Right lung (tissue), 10 donors: ENCODE data around the gene ENOX2. TPM values are rescaled to one million over a fixed set of nuclear protein-coding genes. Genes with fewer than 3 reads are reported as not detected.
"Not testable (repeated sequence)": the region's sequence is repeated elsewhere in the genome, so short reads cannot be mapped to it uniquely, and the experiment has no call there.

Experiments used
- DNase-seq, 2 donors: peaks; one replicate each; pipeline ENCODE4 v3.0.0-alpha.2; 2013
- long read RNA-seq, 8 donors: transcript quantifications; one replicate each; lab custom pipeline, GENCODE V29; 2026
- polyA plus RNA-seq, 5 donors: library from polyadenylated mRNA; unstranded; fragments of 120-200 nt; gene quantifications; one replicate each; pipeline versions ENCODE4 v1.2.1 to v1.2.3, GENCODE V29; 2013; ENCODE audit warnings: inconsistent platforms in 1 of 5, low replicate concordance in 1 of 5; ENCODE audit not compliant: insufficient read length in 5 of 5, insufficient read depth in 1 of 5

The ENOX2 gene
- polyA plus RNA-seq, result 10 to 100 TPM in 1 of 5 donors, 1 to 10 TPM in 4; 1.6 to 10.7 (median 8.8) TPM
- long read RNA-seq, donor 1, result 0 reads
- long read RNA-seq, donor 2, full-length matches to known transcripts, result 1 of 1 reads
- long read RNA-seq, donor 2, partial matches to known transcripts, result 0 of 1 reads
- long read RNA-seq, donor 2, other reads (novel, unspliced or antisense), result 0 of 1 reads
- long read RNA-seq, donor 3, partial matches to known transcripts, result 0 of 1 reads
- long read RNA-seq, donor 3, other reads (novel, unspliced or antisense), result 0 of 1 reads
- long read RNA-seq, donor 4, partial matches to known transcripts, result 0 of 1 reads
- long read RNA-seq, donor 4, other reads (novel, unspliced or antisense), result 0 of 1 reads
- long read RNA-seq, donor 5, result 0 reads
- long read RNA-seq, donor 6, result 0 reads
- long read RNA-seq, donor 7, result 0 reads
- long read RNA-seq, donor 8, result 0 reads

- DNase-seq, result peak; percentile 90 to 91
Measured at GRCh38 chrX:130902783-130903613, at the start of gene ENOX2. ENOX2 (minus strand) TSS chrX:130903209; CDS start chrX:130703216, 199,993 bp downstream.

DNA sequence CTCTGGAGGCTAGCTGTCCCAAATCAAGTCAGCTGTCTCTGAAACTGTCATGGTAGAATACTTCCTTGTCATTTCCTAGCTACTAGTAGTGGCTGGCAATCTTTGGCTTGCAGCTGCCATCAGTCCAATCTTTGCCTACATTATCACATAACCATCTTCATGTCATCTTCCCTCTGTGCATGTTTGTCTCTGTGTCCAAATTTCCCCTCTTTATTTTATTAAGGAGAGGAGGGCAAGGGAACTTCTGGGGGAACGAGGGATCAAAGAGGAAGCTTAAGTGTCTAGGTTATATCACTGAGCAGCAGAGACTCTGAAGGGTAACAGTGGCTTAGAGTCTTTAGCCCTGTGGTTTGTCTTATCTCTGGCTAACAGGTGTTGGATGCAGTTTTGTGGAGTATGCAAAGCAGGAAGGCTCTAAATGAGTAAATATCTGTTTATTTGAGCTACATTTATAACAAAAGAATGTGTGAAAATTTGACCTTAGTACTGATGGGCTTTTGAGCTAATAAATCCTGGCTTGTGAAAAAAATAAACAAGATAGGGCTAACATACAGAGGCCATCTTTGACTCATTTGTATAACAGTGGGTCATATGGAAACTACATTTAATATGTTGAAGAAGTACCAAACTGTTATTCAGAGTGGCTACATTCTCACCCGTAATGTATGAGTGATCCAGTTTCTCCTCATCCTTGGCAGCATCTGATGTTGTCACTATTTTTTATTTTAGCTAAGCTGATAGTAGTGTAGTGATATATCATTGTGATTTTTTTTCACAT is 49.4 kb upstream of the ENOX2 start:
- no peak for DNase-seq

- no peak for DNase-seq
Measured at GRCh38 chrX:130944230-130944629, 41.2 kb upstream of the ENOX2 start.

DNA sequence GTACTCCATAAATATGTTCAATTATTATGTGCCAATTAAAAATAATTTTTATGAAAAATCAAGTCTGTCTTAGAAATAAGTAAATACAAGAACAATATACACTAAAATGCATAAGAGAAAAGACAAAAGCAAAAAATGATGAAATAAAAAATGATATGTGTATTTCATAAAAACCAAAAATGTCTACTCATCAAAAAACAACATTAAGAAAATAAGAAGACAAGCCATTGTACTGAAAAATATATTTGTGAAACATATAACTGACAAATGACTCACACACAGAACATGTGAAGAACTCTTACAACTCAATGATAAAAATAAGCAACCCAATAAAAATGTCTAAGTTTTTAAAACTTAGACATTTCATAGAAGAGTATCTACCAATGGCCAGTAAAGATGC is 34.1 kb upstream of the ENOX2 start:
- DNase-seq, result no peak

DNA sequence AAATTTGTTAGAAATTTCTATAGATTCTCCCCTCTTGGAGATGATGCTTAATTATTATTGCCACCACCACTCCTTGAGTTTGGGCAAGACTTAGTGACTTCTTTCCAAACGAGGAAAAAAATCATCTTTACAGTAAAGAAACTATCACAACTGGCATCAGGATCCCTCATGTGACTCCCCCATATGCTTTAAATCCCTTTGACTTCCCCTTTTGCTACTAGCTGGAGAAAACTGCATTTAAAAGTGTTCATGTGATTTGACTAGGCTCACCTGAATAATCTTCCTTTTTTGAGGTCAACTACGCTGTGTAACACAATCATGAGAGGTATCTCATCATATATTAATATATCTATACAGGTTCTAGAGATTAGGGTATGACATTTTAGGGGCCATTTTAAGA is 30.3 kb upstream of the ENOX2 start:
- no peak for DNase-seq

- DNase-seq, result not testable (repeated sequence)
Measured at GRCh38 chrX:130920405-130920804, 17.4 kb upstream of the ENOX2 start.

GRCh38 chrX:130919676-130920075 is 16.7 kb upstream of the ENOX2 start:
- DNase-seq, result not testable (repeated sequence)

DNA sequence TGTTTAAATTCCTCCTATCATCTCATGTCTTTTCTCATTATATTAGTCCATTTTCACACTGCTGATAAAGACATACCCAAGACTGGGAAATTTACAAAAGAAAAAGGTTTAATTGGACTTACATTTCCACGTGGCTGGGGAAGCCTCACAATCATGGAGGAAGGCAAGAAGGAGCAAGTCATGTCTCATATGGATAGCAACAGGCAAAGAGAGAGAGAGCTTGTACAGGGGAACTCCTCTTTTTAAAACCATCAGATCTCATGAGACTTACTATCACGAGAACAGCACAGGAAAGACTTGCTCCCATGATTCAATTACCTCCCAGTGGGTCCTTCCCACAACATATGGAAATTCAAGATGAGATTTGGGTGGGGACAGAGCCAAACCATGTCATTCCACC is 15.5 kb upstream of the ENOX2 start:
- not testable (repeated sequence) for DNase-seq

DNA sequence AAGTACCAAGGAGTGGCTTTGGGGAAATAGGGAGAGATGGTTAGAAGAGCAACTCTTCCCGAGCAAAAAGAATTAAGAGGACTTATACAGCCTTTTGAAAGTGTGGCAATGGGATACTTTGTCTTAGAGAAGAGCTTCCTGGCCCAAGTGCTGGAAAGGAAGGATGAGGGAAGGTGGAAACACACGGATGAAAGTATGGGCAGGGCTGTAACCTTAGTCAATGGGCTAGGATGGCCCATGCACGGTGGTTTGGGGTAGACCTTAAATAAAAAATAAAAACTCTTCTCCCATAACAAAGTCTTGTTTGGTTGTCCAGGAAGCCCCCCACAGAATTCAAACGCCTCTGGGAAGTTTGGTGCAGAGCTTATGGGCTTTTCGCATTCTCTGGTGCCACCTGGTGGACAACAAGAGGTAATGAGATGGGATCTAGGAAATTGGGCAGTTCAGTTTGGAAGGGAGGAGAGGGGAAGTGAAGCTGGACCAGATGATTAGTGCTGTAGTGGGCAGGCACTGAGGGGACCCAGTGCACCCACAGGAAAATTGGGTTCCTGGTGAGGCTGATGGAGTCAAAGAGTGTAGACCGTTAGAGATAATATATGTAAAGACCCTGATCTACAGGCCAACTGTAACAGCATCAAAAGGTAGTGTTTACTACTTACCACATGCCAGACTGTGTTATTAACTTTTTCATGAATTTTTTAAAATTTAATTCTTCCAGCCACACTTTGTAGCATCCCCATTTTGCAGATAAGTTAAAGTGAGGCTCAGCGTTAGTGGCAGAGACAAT is 13.8 kb upstream of the ENOX2 start:
- DNase-seq, result peak; percentile 13 to 32

DNA sequence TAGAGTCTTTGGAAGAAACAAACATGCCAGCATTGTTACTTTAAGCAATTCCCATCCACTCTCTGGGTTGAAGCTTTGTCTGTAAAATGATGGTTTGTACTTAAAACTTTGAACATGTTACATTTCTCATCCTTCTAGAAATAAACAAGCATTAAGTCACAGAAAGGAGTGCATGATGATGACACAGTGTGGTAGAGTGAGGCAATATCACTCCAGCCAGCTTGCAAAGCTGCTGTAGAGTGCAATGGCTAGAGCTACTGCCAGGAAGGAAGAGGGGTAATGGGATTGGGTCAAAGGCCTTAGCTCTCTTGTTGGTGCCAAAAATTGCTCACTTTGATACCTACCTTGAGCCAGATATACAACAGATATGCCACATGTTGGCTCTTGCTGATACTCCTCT is 12.3 kb upstream of the ENOX2 start:
- DNase-seq, result no peak

GRCh38 chrX:130909469-130910136 is 6.6 kb upstream of the ENOX2 start:
- no peak for DNase-seq

DNA sequence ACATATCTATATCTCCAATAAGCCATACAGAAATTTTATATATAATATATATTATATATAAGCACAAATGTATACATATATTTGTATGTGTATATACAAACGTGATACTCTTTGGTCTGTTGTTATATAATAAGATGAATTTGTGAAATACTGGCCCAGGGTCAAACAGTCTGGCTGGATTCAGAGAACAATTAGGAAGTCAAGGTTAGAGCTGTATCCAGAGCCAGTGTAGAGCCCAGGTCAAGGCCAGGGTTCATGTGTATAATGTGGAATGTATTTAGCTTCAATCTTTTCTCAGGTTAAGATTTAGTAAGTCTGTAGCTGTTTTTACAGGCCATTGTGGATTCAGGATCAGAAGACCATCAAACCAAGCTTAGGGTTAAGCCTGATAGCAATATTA is 3.8 kb upstream of the ENOX2 start:
- DNase-seq, result no peak

DNA sequence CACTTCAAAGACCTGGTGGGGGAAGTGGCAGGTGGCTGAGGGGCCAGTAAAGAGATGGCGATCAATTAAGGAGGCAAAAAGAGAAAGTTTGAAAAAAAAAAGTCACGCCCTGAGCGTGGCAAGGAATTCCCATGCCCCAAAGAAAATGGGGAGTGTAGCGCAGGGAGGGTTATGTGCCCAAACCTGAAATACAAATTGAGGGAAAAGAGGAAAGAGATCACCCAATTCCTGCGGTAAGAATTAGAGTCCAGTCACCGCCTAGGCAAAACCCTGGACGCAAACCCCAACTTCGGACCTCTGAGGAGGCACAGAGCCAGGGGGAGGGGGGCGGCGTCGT is 595 bp downstream of the ENOX2 start:
- no peak for DNase-seq

DNA sequence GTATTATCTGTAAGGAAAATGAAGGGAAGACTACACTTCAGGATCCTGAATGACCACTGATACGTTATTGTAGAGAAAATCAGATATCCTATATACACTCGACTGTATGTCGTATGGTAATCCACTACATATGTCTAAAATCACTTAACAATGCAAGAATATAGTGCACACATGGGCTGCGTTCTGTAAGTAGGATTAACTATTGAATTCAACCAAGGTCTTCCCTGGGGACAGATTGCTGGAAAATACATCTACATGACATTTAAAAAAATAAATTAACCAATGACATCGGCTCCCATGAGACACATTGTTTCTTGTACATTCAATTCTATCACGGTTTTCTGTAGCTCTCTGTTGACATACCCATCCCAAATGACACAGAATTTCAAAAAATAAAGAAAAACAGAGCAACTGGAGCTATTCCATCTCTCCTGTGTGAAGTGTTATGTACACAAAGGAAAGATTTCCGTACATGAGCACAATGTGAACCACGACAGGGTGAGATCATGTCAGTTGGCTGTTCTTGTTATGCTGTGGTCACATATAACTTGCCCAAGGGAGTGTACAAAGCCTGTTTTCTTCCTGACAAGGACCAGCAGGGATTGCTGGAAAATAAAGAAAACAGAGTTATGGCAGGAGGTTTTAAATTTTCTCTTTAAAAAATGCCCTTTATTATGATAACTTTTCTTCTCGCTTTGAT is 6.1 kb downstream of the ENOX2 start:
- DNase-seq, result no peak

DNA sequence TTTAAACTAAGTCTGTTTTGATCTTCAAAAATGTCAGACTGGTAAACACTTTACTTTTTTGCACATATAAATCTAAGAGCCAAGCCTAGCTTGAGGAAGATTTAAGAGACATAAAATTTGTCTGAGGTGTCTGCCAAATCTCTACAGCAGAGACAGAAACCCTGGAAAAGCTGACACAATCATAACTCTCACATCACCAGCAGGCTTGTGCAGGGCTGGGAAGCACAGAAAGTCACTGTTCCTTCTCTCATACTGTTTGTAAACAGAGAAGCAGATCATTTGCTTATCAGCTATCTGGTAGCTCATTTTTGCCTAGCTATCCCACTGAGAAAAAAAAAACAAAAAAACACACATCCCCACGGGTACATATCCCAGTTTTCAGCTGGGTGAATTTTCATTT is 7.0 kb downstream of the ENOX2 start:
- DNase-seq, result peak in 1 of 2 donors; percentile 23

DNA sequence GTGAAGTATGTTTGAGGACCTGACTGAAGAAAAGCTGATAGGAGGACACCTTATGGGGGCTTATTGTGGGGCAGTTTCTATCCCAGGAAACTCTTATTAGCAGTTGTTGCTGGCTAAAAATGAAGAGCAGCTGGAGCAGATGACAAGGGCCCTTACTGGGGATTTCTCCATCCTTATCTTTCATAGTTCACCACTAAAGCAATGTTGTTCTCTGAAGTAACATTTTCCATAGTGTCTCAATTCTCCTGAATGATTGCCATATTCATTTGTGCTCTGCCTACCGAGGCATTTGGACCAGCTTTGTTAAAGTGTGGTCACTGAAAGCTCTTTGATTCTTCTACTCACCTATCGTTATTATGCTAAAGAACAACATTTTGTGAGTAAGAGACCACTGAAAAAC is 7.7 kb downstream of the ENOX2 start:
- DNase-seq, result peak in 1 of 2 donors; percentile 42

- DNase-seq, result no peak
Measured at GRCh38 chrX:130893356-130894085, 9.5 kb downstream of the ENOX2 start.

GRCh38 chrX:130887376-130887775 is 15.6 kb downstream of the ENOX2 start:
- no peak for DNase-seq

DNA sequence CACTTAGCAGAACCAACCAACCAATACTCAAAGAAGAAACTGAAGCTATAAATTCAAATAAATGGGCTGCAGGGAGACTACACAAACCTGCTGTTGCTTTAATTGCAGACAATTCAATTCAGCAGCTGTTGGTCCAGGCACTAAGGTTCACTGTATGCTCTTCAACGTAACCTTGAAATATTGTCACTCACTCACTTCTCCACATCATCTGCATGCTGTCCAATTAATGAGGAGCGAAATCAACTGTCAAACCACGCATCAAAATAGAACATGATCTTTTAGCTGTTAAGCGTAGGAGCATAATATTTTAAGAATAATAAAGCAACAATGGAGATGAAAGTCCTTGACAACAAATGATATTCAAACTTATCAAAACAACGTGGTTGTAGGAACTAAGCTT is 17.0 kb downstream of the ENOX2 start:
- DNase-seq, result no peak
